ENCODE measurements around the gene TPRN.

Gene TPRN

GRCh38 chr9:137221095-137221505, 20.6 kb upstream of the TPRN start:
- FAIRE-seq (no peak), DNase-seq (ENCODE audit: insufficient read length) (no peak)
- no peak for TF ChIP-seq POLR2AphosphoS5 (IDR thresholded peaks at IDR 0.05; ENCODE audit: low read depth, low read length)
- no peak for TF ChIP-seq POLR2A (IDR thresholded peaks at IDR 0.05; ENCODE audit: low read depth, low read length)
- no peak for TF ChIP-seq TAF1 (IDR thresholded peaks at IDR 0.05; ENCODE audit: borderline replicate concordance, low read depth, low read length)

GRCh38 chr9:137220317-137221094, 20.0 kb upstream of the TPRN start:
- FAIRE-seq (no peak), DNase-seq (ENCODE audit: insufficient read length) (no peak)

GRCh38 chr9:137219757-137220316, 19.3 kb upstream of the TPRN start:
- FAIRE-seq, result no peak
- TF ChIP-seq POLR2A (IDR thresholded peaks at IDR 0.05; ENCODE audit: low read depth, low read length) (no peak), POLR2AphosphoS5 (IDR thresholded peaks at IDR 0.05; ENCODE audit: low read depth, low read length) (no peak), TAF1 (IDR thresholded peaks at IDR 0.05; ENCODE audit: borderline replicate concordance, low read depth, low read length) (no peak)
- DNase-seq (ENCODE audit: insufficient read length), result no peak

More at GRCh38 chr9:137220317-137221094, 20.0 kb upstream of the TPRN start:
- no peak for TF ChIP-seq POLR2AphosphoS5 (IDR thresholded peaks at IDR 0.05; ENCODE audit: low read depth, low read length)
- TF ChIP-seq POLR2A (IDR thresholded peaks at IDR 0.05; ENCODE audit: low read depth, low read length), result no peak
- no peak for TF ChIP-seq TAF1 (IDR thresholded peaks at IDR 0.05; ENCODE audit: borderline replicate concordance, low read depth, low read length)

- DNase-seq (ENCODE audit: insufficient read length), result no peak
- TF ChIP-seq POLR2A (IDR thresholded peaks at IDR 0.05; ENCODE audit: low read depth, low read length) (no peak), TAF1 (IDR thresholded peaks at IDR 0.05; ENCODE audit: borderline replicate concordance, low read depth, low read length) (no peak), POLR2AphosphoS5 (IDR thresholded peaks at IDR 0.05; ENCODE audit: low read depth, low read length) (no peak)
- FAIRE-seq, result no peak
Measured at GRCh38 chr9:137218754-137219271, 18.3 kb upstream of the TPRN start.

- TF ChIP-seq POLR2AphosphoS5 (IDR thresholded peaks at IDR 0.05; ENCODE audit: low read depth, low read length) (no peak), POLR2A (IDR thresholded peaks at IDR 0.05; ENCODE audit: low read depth, low read length) (no peak), TAF1 (IDR thresholded peaks at IDR 0.05; ENCODE audit: borderline replicate concordance, low read depth, low read length) (no peak)
- DNase-seq (ENCODE audit: insufficient read length) (no peak), FAIRE-seq (no peak)
Measured at GRCh38 chr9:137218212-137218753, 17.7 kb upstream of the TPRN start.

- FAIRE-seq, result no peak
- no peak for DNase-seq (ENCODE audit: insufficient read length)
- no peak for TF ChIP-seq TAF1 (IDR thresholded peaks at IDR 0.05; ENCODE audit: borderline replicate concordance, low read depth, low read length)
- no peak for TF ChIP-seq POLR2A (IDR thresholded peaks at IDR 0.05; ENCODE audit: low read depth, low read length)
- TF ChIP-seq POLR2AphosphoS5 (IDR thresholded peaks at IDR 0.05; ENCODE audit: low read depth, low read length), result no peak
Measured at GRCh38 chr9:137217276-137218211, 17.0 kb upstream of the TPRN start.

- FAIRE-seq (no peak), DNase-seq (ENCODE audit: insufficient read length) (no peak)
- no peak for TF ChIP-seq POLR2AphosphoS5 (IDR thresholded peaks at IDR 0.05; ENCODE audit: low read depth, low read length)
- TF ChIP-seq POLR2A (IDR thresholded peaks at IDR 0.05; ENCODE audit: low read depth, low read length), result no peak
- TF ChIP-seq TAF1 (IDR thresholded peaks at IDR 0.05; ENCODE audit: borderline replicate concordance, low read depth, low read length), result no peak
Measured at GRCh38 chr9:137216188-137216965, 15.8 kb upstream of the TPRN start.

GRCh38 chr9:137215196-137215986, 14.8 kb upstream of the TPRN start:
- TF ChIP-seq TAF1 (IDR thresholded peaks at IDR 0.05; ENCODE audit: borderline replicate concordance, low read depth, low read length) (no peak), POLR2AphosphoS5 (IDR thresholded peaks at IDR 0.05; ENCODE audit: low read depth, low read length) (no peak), POLR2A (IDR thresholded peaks at IDR 0.05; ENCODE audit: low read depth, low read length) (no peak)
- no peak for FAIRE-seq
- DNase-seq (ENCODE audit: insufficient read length), result no peak

- FAIRE-seq, result no peak
Measured at GRCh38 chr9:137214620-137215019, 14.1 kb upstream of the TPRN start.

More at GRCh38 chr9:137214620-137215019, 14.1 kb upstream of the TPRN start:
- TF ChIP-seq POLR2AphosphoS5 (IDR thresholded peaks at IDR 0.05; ENCODE audit: low read depth, low read length), result no peak
- TF ChIP-seq TAF1 (IDR thresholded peaks at IDR 0.05; ENCODE audit: borderline replicate concordance, low read depth, low read length), result no peak
- TF ChIP-seq POLR2A (IDR thresholded peaks at IDR 0.05; ENCODE audit: low read depth, low read length), result no peak
- no peak for DNase-seq (ENCODE audit: insufficient read length)

All from GM12892 (cell line).